GM10266 (cell line): ENCODE results near the gene TENM4.

Source experiments
- DNase-seq: peaks from one replicate; pipeline ENCODE4 v3.0.0; 2012; ENCODE audit errors: extremely low spot score
- TF ChIP-seq, protein P1 (sequence below): IDR thresholded peaks from 2 replicates; pipeline ENCODE4 v1.5.1; 2012; ENCODE audit warnings: mild to moderate bottlenecking, low read depth; ENCODE audit not compliant: control insufficient read depth, insufficient read depth; ENCODE audit errors: missing control alignments

Gene TENM4

DNA sequence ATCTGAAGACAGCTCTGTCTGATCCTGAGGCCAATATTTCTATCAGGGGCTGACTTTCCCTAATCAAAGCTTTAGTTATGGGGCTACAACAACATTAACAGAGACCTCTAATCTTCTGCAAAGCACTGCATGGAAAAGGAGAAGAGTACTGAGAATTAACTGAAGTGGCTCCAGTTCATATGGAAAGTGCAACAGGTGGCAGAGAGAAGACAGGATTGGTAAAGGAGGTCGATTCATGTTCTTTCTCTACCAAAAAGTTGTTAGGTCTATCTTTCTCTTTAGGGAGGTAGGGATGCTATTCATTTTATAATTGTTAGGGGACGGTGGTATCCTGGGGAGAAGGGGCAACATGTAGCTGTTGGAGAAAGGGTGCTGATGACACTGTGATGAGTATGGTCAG is 633.5 kb downstream of the TENM4 start:
- no peak for DNase-seq
- TF ChIP-seq, protein P1, sequence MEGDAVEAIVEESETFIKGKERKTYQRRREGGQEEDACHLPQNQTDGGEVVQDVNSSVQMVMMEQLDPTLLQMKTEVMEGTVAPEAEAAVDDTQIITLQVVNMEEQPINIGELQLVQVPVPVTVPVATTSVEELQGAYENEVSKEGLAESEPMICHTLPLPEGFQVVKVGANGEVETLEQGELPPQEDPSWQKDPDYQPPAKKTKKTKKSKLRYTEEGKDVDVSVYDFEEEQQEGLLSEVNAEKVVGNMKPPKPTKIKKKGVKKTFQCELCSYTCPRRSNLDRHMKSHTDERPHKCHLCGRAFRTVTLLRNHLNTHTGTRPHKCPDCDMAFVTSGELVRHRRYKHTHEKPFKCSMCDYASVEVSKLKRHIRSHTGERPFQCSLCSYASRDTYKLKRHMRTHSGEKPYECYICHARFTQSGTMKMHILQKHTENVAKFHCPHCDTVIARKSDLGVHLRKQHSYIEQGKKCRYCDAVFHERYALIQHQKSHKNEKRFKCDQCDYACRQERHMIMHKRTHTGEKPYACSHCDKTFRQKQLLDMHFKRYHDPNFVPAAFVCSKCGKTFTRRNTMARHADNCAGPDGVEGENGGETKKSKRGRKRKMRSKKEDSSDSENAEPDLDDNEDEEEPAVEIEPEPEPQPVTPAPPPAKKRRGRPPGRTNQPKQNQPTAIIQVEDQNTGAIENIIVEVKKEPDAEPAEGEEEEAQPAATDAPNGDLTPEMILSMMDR, result no peak

DNA sequence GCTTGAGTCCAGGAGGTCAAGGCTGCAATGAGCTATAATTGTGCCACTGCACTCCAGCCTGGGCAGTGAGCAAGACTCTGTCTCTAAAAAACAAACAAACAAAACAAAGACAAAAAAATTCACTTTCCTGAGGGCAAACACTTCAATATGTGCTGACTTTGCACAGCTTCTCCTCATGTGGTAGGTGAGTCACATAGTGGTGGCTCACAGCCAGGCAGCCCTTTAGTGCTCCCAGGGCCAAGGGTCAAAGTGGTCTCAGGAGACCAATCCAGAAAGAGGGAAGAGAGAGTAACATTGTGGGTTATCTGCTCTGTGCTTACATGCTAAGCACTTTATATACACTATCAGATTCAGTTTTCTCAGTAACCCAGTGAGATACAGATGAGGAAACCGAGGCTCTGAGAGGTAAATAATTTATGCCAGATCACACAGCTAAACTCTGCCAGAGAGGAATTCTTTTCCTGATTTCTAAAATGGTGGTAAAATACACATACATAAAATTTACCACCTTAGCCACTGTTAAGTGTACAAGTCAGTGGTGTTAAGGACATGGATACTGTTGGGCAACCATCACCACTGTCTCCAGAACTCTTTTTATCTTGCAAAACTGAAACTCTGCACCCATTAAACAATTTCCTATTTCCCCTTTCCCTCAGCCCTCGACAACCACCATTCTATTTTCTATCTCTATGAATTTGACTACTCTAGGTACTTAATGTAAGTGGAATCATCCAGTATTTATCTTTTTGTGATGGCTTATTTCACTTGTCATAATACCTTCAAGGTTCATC is 634.4 kb downstream of the TENM4 start:
- TF ChIP-seq, protein P1, result no peak
- DNase-seq, result no peak

DNA sequence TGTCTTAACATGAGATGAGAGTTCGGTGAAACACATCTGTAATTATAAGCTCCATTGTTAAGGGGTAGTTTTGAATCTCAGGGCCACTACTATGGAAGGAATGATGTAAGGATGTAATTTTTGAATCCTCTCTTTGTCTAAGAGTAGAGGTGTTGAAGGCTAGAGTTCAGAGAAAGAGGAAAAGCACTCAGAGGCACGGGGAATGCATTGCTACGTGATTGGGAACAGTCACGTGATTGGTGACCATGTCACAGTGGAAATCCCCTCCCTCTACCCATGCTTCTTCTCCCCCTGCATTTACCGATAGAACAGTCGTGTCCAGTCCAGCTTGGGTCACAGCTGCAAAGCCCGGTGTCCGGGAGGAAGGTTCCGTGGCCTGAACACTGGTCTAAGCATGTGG is 635.8 kb downstream of the TENM4 start:
- TF ChIP-seq, protein P1, result no peak

DNA sequence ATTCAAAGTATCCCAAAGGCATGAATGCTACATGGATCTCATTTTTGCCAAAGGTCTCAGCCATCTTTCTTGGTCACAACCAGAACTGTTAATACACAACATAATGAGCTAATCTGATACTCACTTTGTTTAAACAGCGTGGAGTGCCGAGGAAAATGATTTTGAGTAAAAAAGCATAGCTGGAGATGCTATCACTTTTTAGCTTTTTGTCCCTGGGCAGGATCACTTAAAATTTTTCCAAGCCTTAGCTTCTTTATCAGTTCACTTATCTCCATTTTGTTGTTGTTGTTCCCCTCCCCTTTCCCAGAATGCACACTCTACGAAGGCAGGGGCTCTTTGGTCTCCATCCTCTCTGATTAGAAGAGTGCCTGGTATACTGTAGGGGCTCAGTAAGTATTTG is 636.8 kb downstream of the TENM4 start:
- TF ChIP-seq, protein P1, result no peak
- no peak for DNase-seq

More for the DNA sequence above, 635.8 kb downstream of the TENM4 start:
- no peak for DNase-seq

DNA sequence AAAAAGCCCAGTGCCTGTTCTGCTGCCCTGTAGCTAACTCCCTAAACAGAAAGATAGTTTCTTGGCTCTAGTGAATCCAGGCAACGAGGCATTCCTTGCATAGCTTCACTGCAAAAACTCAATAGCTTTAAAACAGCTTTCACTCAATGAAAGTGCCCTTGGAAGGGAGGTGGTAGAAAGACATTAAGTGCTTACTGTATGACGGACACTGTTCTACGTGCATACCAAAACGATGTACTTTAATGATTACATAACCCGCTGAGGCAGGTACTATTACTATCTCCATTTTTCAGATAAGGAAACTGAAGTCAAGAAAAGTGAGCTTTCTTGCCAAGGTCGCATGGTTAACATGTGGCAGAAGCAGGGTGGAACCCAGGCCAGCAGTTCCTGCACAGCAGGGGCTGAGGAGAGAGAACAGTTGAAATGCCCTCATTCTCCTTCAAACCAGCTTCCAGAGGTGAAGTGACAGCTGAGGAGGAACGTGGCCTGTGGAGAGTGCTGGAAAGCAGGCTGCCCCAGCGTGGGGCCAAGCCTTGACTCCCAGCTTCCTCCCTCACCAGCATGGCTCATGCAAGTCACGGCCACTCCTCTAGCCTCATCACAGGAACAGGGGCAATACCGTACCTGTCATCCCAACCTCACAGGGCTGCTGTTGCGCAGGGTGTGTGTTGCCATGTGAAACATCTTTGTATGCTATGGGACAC is 638.6 kb downstream of the TENM4 start:
- TF ChIP-seq, protein P1, result no peak
- DNase-seq, result no peak

DNA sequence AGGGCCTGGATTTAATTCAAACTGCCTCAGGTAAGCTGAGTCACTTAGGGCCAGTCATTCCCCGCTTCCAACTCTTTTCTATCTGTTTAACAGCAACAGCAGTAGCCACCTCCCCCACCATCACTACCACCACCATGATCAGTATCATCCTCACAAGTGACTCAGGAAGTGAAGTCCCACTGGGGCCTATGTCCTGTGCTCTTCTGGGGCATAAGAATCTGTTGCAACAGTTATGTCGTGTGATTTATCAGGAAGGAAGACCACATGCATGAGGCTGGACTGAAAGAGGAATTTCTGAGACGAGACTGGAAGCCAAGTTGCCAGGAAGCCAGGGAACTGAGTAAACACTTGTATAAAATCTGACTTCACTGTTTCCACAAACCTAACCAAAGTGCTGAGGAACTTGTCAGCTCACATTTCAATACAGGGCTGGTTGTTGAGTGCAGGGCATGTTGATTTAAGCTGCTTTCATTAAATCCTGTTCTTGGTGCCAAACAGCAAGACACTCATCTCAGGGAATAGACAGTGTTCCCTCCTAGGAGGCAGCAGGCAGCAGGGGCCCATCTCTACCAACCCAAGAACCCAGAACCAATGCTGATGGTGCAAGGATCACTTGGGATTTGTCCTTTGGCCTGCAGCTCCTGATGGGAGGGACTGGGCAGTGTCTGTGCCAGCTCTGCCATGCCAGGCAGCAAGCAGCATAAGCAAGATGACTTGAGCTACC is 639.5 kb downstream of the TENM4 start:
- TF ChIP-seq, protein P1, result no peak
- no peak for DNase-seq
